ENCODE data around the gene SCFD2. TPM values are rescaled to one million over a fixed set of nuclear protein-coding genes. Genes with fewer than 3 reads are reported as not detected.

The SCFD2 gene
- total RNA-seq, 4 donors from 2014 or later = 8.9 to 16.0 (median 14.8) TPM

DNA sequence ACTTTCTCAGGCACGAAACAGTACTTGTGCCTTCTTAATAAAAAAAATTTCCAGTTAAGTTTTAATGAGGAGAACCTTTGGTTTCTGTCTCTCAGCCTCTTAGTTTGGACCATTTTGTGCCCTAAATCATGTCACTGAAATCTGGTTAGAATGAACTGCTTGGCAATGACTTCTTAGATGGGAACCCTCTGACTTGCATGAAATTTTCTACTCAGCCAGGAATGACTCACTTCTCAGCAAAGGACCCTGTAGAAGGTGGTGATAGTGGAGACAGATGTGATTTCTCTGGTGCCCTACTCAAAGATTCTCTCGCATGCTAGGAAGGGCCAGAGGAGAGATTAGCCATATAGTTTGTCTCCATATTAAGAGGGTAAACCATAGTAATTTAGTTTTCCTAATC is 453.3 kb downstream of the SCFD2 start:
- no peak for DNase-seq
- no peaks in the 10 kb centered on the region for H3K9me3 ChIP-seq
- H3K4me3 ChIP-seq = no peak overlapping the region
- no peak for TF ChIP-seq CTCF (IDR thresholded peaks at IDR 0.05 in 4 of 5, conservative IDR thresholded peaks at IDR 0.05 in 1 of 5)
- TF ChIP-seq POLR2A (IDR thresholded peaks at IDR 0.05) = no peak
- intact Hi-C loops (cut with DNase I; ENCODE audit: low total_unique reads) = no loop called here
- no peak for ATAC-seq
- in situ Hi-C loops (cut with MboI; ENCODE audit: low sequenced_read_pairs in 4 of 4) = no loop called here
- H3K27me3 ChIP-seq = no peaks in the 10 kb centered on the region
- H3K4me1 ChIP-seq = peaks cover under 1 to 3% of the 10 kb centered on the region in 2 donors
- no peak overlapping the region for H3K27ac ChIP-seq
- H3K36me3 ChIP-seq = no peaks in the 10 kb centered on the region

GRCh38 chr4:52911684-52912294 is 454.1 kb downstream of the SCFD2 start:
- intact Hi-C loops (cut with DNase I; ENCODE audit: low total_unique reads) (no loop called here), in situ Hi-C loops (cut with MboI; ENCODE audit: low sequenced_read_pairs in 4 of 4) (no loop called here)
- Histone ChIP-seq H3K4me1 (peaks cover 4 to 5% of the 10 kb centered on the region in 2 donors), H3K27me3 (no peaks in the 10 kb centered on the region), H3K36me3 (no peaks in the 10 kb centered on the region), H3K4me3 (no peak overlapping the region), H3K27ac (no peak overlapping the region), H3K9me3 (no peaks in the 10 kb centered on the region)
- ATAC-seq (no peak), DNase-seq (peak; percentile 3 to 46)
- TF ChIP-seq POLR2A (IDR thresholded peaks at IDR 0.05) (no peak), CTCF (IDR thresholded peaks at IDR 0.05 in 4 of 5, conservative IDR thresholded peaks at IDR 0.05 in 1 of 5) (peak in 4 of 5 experiments; percentile 39 to 75 (median 48))

DNA sequence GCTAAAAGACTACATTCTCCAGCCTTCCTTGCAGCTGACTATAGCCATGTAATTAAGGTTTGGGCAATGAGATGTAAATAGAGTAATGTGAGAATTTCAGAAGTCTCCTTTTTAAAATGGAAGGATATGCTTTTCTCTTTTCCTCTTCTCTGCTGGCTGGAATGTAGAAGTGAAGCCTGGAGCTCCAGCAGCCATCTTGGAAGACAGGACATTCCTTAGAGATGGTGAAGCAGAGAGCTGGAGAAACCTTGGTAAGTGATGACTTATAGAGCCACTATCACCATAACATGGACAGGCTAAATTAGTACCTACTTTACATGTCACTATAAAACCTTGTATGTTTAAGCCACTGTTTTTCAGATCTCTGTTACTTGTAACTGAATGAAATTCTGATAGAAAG is 455.7 kb downstream of the SCFD2 start:
- TF ChIP-seq POLR2A (IDR thresholded peaks at IDR 0.05) (no peak), CTCF (IDR thresholded peaks at IDR 0.05 in 4 of 5, conservative IDR thresholded peaks at IDR 0.05 in 1 of 5) (no peak)
- Histone ChIP-seq H3K9me3 (no peaks in the 10 kb centered on the region), H3K36me3 (no peaks in the 10 kb centered on the region), H3K27ac (no peak overlapping the region), H3K4me1 (peaks cover 4 to 5% of the 10 kb centered on the region in 2 donors), H3K4me3 (no peak overlapping the region), H3K27me3 (no peaks in the 10 kb centered on the region)
- intact Hi-C loops (cut with DNase I; ENCODE audit: low total_unique reads) (no loop called here), in situ Hi-C loops (cut with MboI; ENCODE audit: low sequenced_read_pairs in 4 of 4) (no loop called here)
- no peak for ATAC-seq
- DNase-seq = no peak

DNA sequence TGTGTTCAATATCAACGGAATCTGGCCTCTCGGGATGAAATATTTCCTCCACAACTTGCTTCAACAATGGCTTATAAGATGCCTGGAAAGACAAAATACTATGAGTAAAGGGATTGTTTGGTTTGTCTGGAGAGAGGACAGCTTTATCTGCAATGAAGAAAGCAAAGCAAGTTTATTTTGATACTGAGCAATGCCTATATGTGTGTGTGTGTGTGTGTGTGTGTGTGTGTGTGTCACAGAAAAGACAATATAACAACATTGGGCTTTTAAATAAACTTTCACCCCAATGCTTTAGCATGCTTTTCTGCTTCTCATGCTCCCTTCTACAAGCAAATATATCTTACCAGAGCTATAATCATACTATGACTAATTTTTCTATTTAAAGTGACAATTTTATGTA is 458.4 kb downstream of the SCFD2 start:
- H3K36me3 ChIP-seq = no peaks in the 10 kb centered on the region
- no peak overlapping the region for H3K4me3 ChIP-seq
- intact Hi-C loops (cut with DNase I; ENCODE audit: low total_unique reads) = no loop called here
- no peak overlapping the region for H3K27ac ChIP-seq
- peaks cover 4 to 5% of the 10 kb centered on the region in 2 donors for H3K4me1 ChIP-seq
- in situ Hi-C loops (cut with MboI; ENCODE audit: low sequenced_read_pairs in 4 of 4) = no loop called here
- TF ChIP-seq CTCF (IDR thresholded peaks at IDR 0.05 in 4 of 5, conservative IDR thresholded peaks at IDR 0.05 in 1 of 5) (no peak), POLR2A (IDR thresholded peaks at IDR 0.05) (no peak)
- H3K27me3 ChIP-seq = no peaks in the 10 kb centered on the region
- H3K9me3 ChIP-seq = no peaks in the 10 kb centered on the region
- ATAC-seq (no peak), DNase-seq (no peak)

DNA sequence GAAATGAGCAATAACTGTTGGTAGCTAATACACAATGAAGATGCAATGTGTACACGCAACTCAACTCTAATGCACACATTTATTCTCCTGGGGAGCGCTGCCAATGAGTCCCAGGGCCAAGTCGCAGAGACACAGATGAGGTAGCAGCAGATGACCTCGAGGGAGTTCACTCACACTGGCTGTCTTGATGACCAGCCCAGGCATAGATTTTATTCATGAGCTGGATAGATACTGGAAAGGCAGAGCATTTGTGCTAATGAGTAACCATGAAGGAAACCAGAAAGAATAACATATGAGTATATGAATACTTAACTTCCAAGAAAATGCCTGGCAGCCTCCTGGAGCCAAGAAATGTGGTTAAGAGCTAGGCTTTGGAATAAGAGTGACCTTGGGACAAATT is 461.4 kb downstream of the SCFD2 start:
- in situ Hi-C loops (cut with MboI; ENCODE audit: low sequenced_read_pairs in 4 of 4) = no loop called here
- TF ChIP-seq CTCF (IDR thresholded peaks at IDR 0.05 in 4 of 5, conservative IDR thresholded peaks at IDR 0.05 in 1 of 5) (no peak), POLR2A (IDR thresholded peaks at IDR 0.05) (no peak)
- Histone ChIP-seq H3K36me3 (no peaks in the 10 kb centered on the region), H3K9me3 (no peaks in the 10 kb centered on the region), H3K27ac (no peak overlapping the region), H3K27me3 (no peaks in the 10 kb centered on the region), H3K4me1 (peaks cover 4 to 5% of the 10 kb centered on the region in 2 donors), H3K4me3 (no peak overlapping the region)
- ATAC-seq (no peak), DNase-seq (no peak)
- intact Hi-C loops (cut with DNase I; ENCODE audit: low total_unique reads) = no loop called here
